Measurements from ENCODE around the gene PPP1R36. TPM values are rescaled to one million over a fixed set of nuclear protein-coding genes. Genes with fewer than 3 reads are reported as not detected.
"Not testable (repeated sequence)": the region's sequence is repeated elsewhere in the genome, so short reads cannot be mapped to it uniquely, and the experiment has no call there.

PPP1R36 gene
- total RNA-seq, 4 donors from 2014 or later: 0.59 to 7.6 (median 4.4) TPM

DNA sequence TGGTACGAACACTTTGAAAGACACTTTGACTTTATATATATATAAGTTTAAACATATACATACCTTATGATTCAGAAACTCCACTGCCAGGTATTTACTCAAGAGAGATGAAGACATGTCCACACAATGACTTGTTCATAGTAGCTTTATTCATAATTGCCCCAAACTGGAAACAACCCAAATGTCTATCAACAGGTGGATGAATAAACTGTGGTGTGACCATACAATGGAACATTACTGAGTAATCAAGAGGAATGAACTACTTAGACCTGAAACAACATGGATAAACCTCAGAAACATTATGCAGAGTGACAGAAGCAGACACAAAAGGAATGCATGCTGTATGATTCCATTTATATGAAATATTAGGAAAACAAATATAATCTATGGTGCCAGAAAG is 71.1 kb downstream of the PPP1R36 start:
- H3K4me3 ChIP-seq: no peak overlapping the region
- TF ChIP-seq, protein P1, sequence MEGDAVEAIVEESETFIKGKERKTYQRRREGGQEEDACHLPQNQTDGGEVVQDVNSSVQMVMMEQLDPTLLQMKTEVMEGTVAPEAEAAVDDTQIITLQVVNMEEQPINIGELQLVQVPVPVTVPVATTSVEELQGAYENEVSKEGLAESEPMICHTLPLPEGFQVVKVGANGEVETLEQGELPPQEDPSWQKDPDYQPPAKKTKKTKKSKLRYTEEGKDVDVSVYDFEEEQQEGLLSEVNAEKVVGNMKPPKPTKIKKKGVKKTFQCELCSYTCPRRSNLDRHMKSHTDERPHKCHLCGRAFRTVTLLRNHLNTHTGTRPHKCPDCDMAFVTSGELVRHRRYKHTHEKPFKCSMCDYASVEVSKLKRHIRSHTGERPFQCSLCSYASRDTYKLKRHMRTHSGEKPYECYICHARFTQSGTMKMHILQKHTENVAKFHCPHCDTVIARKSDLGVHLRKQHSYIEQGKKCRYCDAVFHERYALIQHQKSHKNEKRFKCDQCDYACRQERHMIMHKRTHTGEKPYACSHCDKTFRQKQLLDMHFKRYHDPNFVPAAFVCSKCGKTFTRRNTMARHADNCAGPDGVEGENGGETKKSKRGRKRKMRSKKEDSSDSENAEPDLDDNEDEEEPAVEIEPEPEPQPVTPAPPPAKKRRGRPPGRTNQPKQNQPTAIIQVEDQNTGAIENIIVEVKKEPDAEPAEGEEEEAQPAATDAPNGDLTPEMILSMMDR (IDR thresholded peaks at IDR 0.05): no peak
- TF ChIP-seq POLR2A (IDR thresholded peaks at IDR 0.05) (no peak), EP300 (IDR thresholded peaks at IDR 0.05) (no peak)
- no peaks in the 10 kb centered on the region for H3K27me3 ChIP-seq
- H3K9me3 ChIP-seq: no peaks in the 10 kb centered on the region
- no peaks in the 10 kb centered on the region for H3K36me3 ChIP-seq
- DNase-seq (ENCODE audit: low spot score in 2 of 2): no peak
- no peak overlapping the region for H3K27ac ChIP-seq
- peaks cover 0 to 4% (median 0%) of the 10 kb centered on the region in 4 donors for H3K4me1 ChIP-seq
- 94 to 95% methylated on average over 1 of the region's 1 CpG for WGBS, 2 donors

DNA sequence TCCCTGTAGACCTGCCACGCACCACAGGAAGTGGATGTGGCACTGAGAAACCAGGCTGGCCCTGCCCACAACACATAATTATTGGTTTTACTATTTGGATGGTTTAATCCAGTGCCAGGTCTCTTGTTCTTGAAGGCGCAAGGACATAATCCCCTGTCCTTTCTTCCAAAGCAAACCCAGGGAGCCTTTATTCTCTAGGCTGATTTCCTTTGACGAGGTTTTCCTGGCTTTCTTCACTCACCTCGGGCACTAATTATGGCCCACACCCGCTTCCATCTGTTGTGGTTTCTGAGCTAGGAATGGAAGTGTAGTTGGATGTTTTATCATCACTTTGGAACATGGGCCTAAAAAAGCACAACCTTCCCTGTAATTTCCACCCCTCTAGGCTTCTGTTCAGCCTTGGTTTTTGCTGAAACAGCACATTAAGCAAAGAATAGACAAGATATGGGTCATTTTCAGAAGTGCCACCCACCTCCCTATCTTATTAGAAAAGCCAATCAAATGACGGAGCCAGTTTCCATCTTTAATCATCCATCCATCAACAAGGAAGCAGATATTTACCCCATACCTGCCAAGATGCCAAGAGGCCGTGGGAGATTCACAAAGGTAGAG is 73.9 kb downstream of the PPP1R36 start:
- 75 to 76% methylated on average over 7 of the region's 7 CpGs for WGBS, 2 donors
- H3K36me3 ChIP-seq: no peaks in the 10 kb centered on the region
- H3K4me3 ChIP-seq: no peak overlapping the region
- DNase-seq (ENCODE audit: low spot score in 2 of 2): no peak
- no peaks in the 10 kb centered on the region for H3K27me3 ChIP-seq
- no peaks in the 10 kb centered on the region for H3K9me3 ChIP-seq
- H3K27ac ChIP-seq: no peak overlapping the region
- H3K4me1 ChIP-seq: peaks cover 0 to 4% (median 0%) of the 10 kb centered on the region in 4 donors
- TF ChIP-seq EP300 (IDR thresholded peaks at IDR 0.05) (no peak), POLR2A (IDR thresholded peaks at IDR 0.05) (no peak)
- TF ChIP-seq, protein P1 (IDR thresholded peaks at IDR 0.05): no peak

DNA sequence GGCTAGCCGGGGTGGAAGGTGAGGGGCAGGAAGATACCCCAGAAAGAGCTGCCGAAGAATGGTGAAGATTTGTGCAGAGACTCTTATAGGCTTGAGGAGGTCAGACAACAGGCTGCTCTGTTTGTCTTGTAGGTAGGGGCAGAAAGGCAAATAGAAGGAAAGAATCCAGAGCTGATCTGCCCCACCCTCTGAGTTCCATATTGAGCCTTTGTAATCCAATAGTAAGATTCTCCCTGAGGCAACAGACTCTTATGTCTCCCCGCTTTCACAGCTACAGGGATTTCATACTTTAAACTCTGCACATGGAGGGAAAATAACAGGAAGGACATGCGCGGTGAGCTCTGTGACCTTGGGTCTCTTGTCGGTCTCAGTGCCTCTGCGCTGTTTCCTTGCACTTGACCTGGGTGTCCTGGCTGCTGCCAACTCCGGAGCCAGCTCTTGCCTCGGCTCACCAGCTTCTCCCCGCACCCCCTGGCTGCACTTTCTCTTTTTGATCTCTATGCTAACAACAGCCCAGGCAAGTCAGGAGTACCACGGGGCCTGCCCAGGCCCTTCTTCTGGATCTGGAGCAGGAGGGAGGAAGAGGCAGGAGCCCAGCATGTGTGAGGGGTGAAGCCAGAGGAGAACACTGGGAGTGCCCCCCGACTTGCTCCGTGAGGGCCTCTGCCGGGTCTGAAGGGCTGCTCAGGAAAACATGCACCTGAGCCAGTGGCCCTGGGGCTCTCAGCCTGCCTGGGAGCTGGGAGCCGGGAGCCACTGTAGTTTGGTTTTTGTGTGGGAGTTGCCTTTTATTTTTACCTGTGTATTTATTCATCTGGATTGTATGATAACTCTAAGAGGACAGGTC is 75.8 kb downstream of the PPP1R36 start:
- no peak for DNase-seq (ENCODE audit: low spot score in 2 of 2)
- H3K4me1 ChIP-seq: peaks cover 0 to 4% (median 0%) of the 10 kb centered on the region in 4 donors
- H3K27me3 ChIP-seq: no peaks in the 10 kb centered on the region
- H3K9me3 ChIP-seq: no peaks in the 10 kb centered on the region
- TF ChIP-seq POLR2A (IDR thresholded peaks at IDR 0.05) (no peak), EP300 (IDR thresholded peaks at IDR 0.05) (no peak)
- TF ChIP-seq, protein P1 (IDR thresholded peaks at IDR 0.05): no peak
- H3K27ac ChIP-seq: no peak overlapping the region
- no peaks in the 10 kb centered on the region for H3K36me3 ChIP-seq
- 59 to 64% methylated on average over 15 of the region's 15 CpGs for WGBS, 2 donors
- H3K4me3 ChIP-seq: no peak overlapping the region

DNA sequence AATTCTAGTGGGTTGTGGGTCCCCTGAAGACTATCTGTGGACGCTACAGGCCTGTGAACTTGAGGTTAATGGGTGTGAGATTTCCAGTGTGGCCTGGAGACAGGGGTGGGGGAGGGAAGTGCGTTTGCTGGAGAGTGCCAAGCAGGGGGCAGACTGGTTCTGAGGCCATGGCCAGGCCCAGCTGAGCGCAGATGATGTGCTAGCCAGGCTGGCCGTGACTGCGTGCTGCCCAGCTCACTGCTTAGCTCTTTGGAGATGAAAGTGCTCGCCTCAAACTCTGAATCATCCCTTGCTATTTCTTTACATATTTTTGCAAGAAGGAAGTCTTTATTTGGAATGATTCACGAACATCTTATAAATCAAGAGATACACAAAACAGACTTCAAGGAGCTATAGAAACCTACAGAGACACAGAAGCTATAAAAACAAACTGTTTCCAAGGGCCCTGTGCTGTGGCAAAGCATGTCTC is 79.2 kb downstream of the PPP1R36 start:
- TF ChIP-seq, protein P1 (IDR thresholded peaks at IDR 0.05): no peak
- TF ChIP-seq EP300 (IDR thresholded peaks at IDR 0.05) (no peak), POLR2A (IDR thresholded peaks at IDR 0.05) (no peak)

DNA sequence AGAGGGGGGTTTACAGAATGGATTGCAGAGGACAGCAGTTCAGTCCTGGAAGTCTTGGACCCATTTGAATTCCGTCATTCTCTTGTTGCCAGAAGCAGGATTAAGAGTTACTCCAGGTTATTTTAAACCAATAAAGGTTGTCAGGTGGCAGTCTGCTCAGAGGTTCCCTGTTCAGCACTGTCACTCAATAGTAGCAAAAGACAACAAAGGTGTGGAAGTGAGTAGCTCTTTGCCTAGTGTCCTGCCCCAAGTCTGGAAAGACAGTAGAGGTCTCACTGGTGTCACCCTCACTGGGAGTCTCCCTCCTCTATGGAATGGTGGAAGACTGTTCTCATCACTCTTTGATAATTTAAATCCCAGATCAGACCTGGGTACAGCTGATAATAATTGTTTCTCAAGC is 81.0 kb downstream of the PPP1R36 start:
- 82 to 88% methylated on average over 1 of the region's 1 CpG for WGBS, 2 donors
- H3K27me3 ChIP-seq: no peaks in the 10 kb centered on the region
- no peaks in the 10 kb centered on the region for H3K36me3 ChIP-seq
- no peak for DNase-seq (ENCODE audit: low spot score in 2 of 2)
- no peaks in the 10 kb centered on the region for H3K4me1 ChIP-seq
- H3K27ac ChIP-seq: no peak overlapping the region
- TF ChIP-seq, protein P1 (IDR thresholded peaks at IDR 0.05): no peak
- TF ChIP-seq EP300 (IDR thresholded peaks at IDR 0.05) (no peak), POLR2A (IDR thresholded peaks at IDR 0.05) (no peak)
- H3K9me3 ChIP-seq: no peaks in the 10 kb centered on the region
- H3K4me3 ChIP-seq: no peak overlapping the region

More for the DNA sequence above, 79.2 kb downstream of the PPP1R36 start:
- Histone ChIP-seq H3K4me3 (no peak overlapping the region), H3K36me3 (no peaks in the 10 kb centered on the region), H3K9me3 (no peaks in the 10 kb centered on the region), H3K27ac (no peak overlapping the region), H3K4me1 (peaks cover 0 to 4% (median 0%) of the 10 kb centered on the region in 4 donors), H3K27me3 (no peaks in the 10 kb centered on the region)
- no peak for DNase-seq (ENCODE audit: low spot score in 2 of 2)
- 31 to 33% methylated on average over 7 of the region's 7 CpGs for WGBS, 2 donors

DNA sequence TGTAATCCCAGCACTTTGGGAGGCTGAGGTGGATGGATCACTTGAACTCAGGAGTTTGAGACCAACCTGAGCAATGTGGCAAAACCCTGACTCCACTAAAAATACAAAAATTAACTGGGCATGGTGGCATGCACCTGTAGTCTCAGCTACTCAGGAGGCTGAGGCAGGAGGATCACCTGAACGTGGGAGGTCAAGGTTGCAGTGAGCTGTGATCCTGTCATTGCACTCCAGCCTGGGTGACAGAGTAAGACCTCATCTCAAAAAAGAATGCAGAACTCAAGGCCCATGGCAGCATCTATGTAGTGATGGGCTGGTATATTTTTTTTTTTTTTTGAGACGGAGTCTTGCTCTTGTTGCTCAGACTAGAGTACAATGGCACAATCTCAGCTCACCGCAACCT is 81.5 kb downstream of the PPP1R36 start:
- DNase-seq (ENCODE audit: low spot score in 2 of 2); H3K4me1 ChIP-seq; H3K9me3 ChIP-seq; H3K36me3 ChIP-seq; H3K27ac ChIP-seq; H3K27me3 ChIP-seq; H3K4me3 ChIP-seq: not testable (repeated sequence)
- 87 to 98% methylated on average over 3 of the region's 3 CpGs for WGBS, 2 donors

All from tibial nerve (tissue), 4 donors.